ENCODE data around the gene ERBB2. TPM values are rescaled to one million over a fixed set of nuclear protein-coding genes. Genes with fewer than 3 reads are reported as not detected.
A peak's percentile ranks its signal among the peaks of the same experiment; 100 is the strongest.

ERBB2 gene
- total and polyA plus RNA-seq, 12 donors: 40.3 to 89.1 (median 66.1) TPM

- no peaks in the 10 kb centered on the region for H3K27me3 ChIP-seq
- intact Hi-C loops (cut with DNase I): no loop called here
- TF ChIP-seq, protein P1, sequence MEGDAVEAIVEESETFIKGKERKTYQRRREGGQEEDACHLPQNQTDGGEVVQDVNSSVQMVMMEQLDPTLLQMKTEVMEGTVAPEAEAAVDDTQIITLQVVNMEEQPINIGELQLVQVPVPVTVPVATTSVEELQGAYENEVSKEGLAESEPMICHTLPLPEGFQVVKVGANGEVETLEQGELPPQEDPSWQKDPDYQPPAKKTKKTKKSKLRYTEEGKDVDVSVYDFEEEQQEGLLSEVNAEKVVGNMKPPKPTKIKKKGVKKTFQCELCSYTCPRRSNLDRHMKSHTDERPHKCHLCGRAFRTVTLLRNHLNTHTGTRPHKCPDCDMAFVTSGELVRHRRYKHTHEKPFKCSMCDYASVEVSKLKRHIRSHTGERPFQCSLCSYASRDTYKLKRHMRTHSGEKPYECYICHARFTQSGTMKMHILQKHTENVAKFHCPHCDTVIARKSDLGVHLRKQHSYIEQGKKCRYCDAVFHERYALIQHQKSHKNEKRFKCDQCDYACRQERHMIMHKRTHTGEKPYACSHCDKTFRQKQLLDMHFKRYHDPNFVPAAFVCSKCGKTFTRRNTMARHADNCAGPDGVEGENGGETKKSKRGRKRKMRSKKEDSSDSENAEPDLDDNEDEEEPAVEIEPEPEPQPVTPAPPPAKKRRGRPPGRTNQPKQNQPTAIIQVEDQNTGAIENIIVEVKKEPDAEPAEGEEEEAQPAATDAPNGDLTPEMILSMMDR (IDR thresholded peaks at IDR 0.05): no peak
- peaks cover 0 to 45% (median 0%) of the 10 kb centered on the region in 9 donors for H3K36me3 ChIP-seq
- no peak for DNase-seq
- H3K9me3 ChIP-seq: no peaks in the 10 kb centered on the region
- H3K4me3 ChIP-seq: no peak overlapping the region
- peaks cover 6 to 41% (median 20%) of the 10 kb centered on the region in 9 donors for H3K4me1 ChIP-seq
- peak overlapping the region in 4 of 10 donors; percentile 20 to 44 (median 28) for H3K27ac ChIP-seq
- WGBS, 2 donors: 81 to 82% methylated on average over 12 of the region's 12 CpGs
- ATAC-seq: peak in 4 of 8 donors; percentile 3 to 25 (median 9)
These were observed 46.6 kb upstream of the ERBB2 start for GRCh38 chr17:39653316-39653661.

DNA sequence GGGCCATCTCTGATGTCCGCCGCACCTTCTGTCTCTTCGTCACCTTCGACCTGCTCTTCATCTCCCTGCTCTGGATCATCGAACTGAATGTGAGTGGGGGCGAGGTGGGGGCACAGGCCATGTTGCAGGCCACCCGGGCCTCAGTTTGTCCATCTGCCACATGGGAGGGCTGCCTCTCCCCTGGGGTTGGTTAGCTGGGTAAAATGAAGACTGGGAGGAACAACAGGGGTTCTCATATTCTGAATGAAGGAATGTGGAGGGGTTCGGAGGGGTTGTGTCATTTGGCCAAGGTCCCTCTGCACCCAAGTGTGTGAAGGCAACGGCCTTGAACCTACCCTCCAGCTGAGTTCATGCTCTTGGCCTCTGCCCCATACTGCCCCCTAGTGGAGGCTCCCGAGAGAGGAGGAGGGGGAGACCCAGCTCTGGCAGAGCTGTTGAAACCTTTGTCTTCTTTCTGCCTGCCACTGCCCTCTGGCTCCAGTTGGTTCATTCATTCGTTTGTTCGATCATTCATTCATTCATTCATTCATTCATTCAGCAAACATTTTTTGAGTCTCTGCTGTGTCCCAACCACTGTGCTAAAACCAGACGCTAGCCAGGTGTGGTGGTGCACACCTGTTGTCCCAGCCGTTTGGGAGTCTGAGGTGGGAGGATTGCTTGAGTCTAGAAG lies 46.1 kb upstream of the ERBB2 start:
- H3K4me1 ChIP-seq: peaks cover 8 to 46% (median 20%) of the 10 kb centered on the region in 9 donors
- TF ChIP-seq, protein P1 (IDR thresholded peaks at IDR 0.05): peak; percentile 62 to 87 (median 81)
- ATAC-seq: peak in 6 of 8 donors; percentile 46 to 64 (median 54)
- intact Hi-C loops (cut with DNase I): no loop called here
- no peaks in the 10 kb centered on the region for H3K27me3 ChIP-seq
- no peaks in the 10 kb centered on the region for H3K9me3 ChIP-seq
- peak; percentile 57 to 70 for DNase-seq
- peaks cover 0 to 50% (median 0%) of the 10 kb centered on the region in 9 donors for H3K36me3 ChIP-seq
- WGBS, 2 donors: 69 to 70% methylated on average over 14 of the region's 14 CpGs
- H3K4me3 ChIP-seq: no peak overlapping the region
- H3K27ac ChIP-seq: peak overlapping the region in 2 of 10 donors; percentile 20 to 34

GRCh38 chr17:39655105-39655504 lies 44.8 kb upstream of the ERBB2 start:
- DNase-seq (no peak), ATAC-seq (no peak)
- no peak overlapping the region for H3K27ac ChIP-seq
- WGBS, 2 donors: 90 to 98% methylated on average over 2 of the region's 2 CpGs
- H3K4me3 ChIP-seq: no peak overlapping the region
- H3K9me3 ChIP-seq: no peaks in the 10 kb centered on the region
- H3K27me3 ChIP-seq: no peaks in the 10 kb centered on the region
- peaks cover 14 to 59% (median 33%) of the 10 kb centered on the region in 9 donors for H3K4me1 ChIP-seq
- intact Hi-C loops (cut with DNase I): no loop called here
- TF ChIP-seq, protein P1 (IDR thresholded peaks at IDR 0.05): no peak
- H3K36me3 ChIP-seq: peaks cover 0 to 55% (median 0%) of the 10 kb centered on the region in 9 donors

DNA sequence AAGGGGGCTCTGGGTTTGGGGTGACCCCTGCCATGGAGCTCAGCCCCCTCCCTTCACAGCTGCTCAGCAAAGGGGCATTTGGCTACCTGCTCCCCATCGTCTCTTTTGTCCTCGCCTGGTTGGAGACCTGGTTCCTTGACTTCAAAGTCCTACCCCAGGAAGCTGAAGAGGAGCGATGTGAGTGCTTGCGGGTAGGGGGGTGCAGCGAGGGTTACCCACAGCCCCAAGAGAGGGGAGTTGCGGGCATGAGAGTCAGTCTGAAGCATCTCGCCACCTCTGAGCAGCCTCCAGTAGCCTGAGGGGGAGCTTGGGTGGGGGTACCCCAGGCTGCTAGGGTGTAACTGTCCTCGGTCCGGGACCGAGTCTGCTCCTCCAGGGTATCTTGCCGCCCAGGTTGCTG lies 41.5 kb upstream of the ERBB2 start:
- H3K4me3 ChIP-seq: no peak overlapping the region
- WGBS, 2 donors: 96 to 97% methylated on average over 11 of the region's 11 CpGs
- TF ChIP-seq, protein P1 (IDR thresholded peaks at IDR 0.05): no peak
- peak overlapping the region in 9 of 10 donors; percentile 62 to 98 (median 90) for H3K27ac ChIP-seq
- H3K4me1 ChIP-seq: peaks cover 35 to 76% (median 56%) of the 10 kb centered on the region in 9 donors
- ATAC-seq (no peak), DNase-seq (no peak)
- peaks cover 0 to 82% (median 5%) of the 10 kb centered on the region in 9 donors for H3K36me3 ChIP-seq
- no peaks in the 10 kb centered on the region for H3K9me3 ChIP-seq
- intact Hi-C loops (cut with DNase I): no loop called here
- H3K27me3 ChIP-seq: no peaks in the 10 kb centered on the region
